ENCODE data around the gene C3orf62. TPM values are rescaled to one million over a fixed set of nuclear protein-coding genes. Genes with fewer than 3 reads are reported as not detected.

Gene C3orf62
- total and polyA plus RNA-seq, 2 of the 4 experiments (the other 2 are of a cell fraction), result 0.90 to 3.1 TPM

DNA sequence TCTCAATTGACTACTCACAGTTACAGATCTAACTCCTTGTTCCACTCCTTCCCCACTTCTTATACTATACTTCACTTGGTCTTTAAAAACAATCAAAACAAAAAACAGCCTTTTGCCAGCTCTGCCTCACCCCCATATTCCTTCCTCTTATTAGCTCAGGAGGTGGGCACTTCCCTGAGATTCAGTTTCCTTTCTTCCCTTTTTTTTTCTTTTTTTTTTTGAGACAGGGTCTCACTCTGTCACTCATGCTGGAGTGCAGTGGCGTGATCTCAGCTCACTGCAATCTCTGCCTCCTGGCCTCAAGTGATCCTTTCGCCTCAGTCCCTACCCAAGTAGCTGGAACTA is 6.9 kb downstream of the C3orf62 start:
- BruUV-seq (replicated peaks), result no TSS peak
- H3K27ac ChIP-seq (ENCODE audit: insufficient read depth, low read length), result no peak overlapping the region
- intact Hi-C loops (cut with micrococcal nuclease), result no loop called here

More for the DNA sequence above, 6.9 kb downstream of the C3orf62 start:
- Histone ChIP-seq H3K27me3 (ENCODE audit: control insufficient read depth, insufficient read depth, low read length) (no peaks in the 10 kb centered on the region), H4K20me1 (ENCODE audit: insufficient read depth, low read length) (no peaks in the 10 kb centered on the region), H3K9me1 (ENCODE audit: insufficient read depth, low read length) (peaks cover 2% of the 10 kb centered on the region), H2BK5ac (ENCODE audit: low read depth, low read length, poor library complexity, severe bottlenecking) (no peak overlapping the region), H3K23ac (ENCODE audit: low read depth, low read length) (no peak overlapping the region), H4K8ac (ENCODE audit: low read depth in 2 of 2, low read length in 2 of 2) (no peak overlapping the region), H4K91ac (ENCODE audit: insufficient read depth, low read depth, low read length) (no peak overlapping the region), H2BK20ac (ENCODE audit: low read depth, low read length) (no peak overlapping the region), H3K36me3 (ENCODE audit: control insufficient read depth, insufficient read depth, low read length) (peaks cover 5% of the 10 kb centered on the region; the same call in 1 of the 2 replicates), H3K9ac (ENCODE audit: low read depth, low read length) (no peak overlapping the region), H2BK120ac (ENCODE audit: low read depth, low read length) (no peak overlapping the region), H3K9me3 (ENCODE audit: control insufficient read depth, insufficient read depth, low read length) (no peaks in the 10 kb centered on the region), H3K4me1 (ENCODE audit: control insufficient read depth, insufficient read depth, low read length) (no peaks in the 10 kb centered on the region; the same call in 1 of the 2 replicates), H3K79me1 (ENCODE audit: low read depth in 1 of 2, low read length in 2 of 2) (no peaks in the 10 kb centered on the region), H2AK5ac (ENCODE audit: low read depth, low read length) (no peak overlapping the region), H2BK15ac (ENCODE audit: low read depth, low read length) (no peak overlapping the region), H3K4ac (ENCODE audit: low read depth, low read length) (no peak overlapping the region), H3K4me2 (ENCODE audit: low read depth, low read length) (no peak overlapping the region), H2AK9ac (replicated peaks; ENCODE audit: low read depth, low read length, poor library complexity) (no peak overlapping the region), H3K56ac (ENCODE audit: extremely low read depth, insufficient read depth, low read length) (no peak overlapping the region), H3K18ac (ENCODE audit: low read depth, low read length) (no peak overlapping the region), H2AFZ (replicated peaks; ENCODE audit: low read length, poor library complexity) (no peak overlapping the region), H4K5ac (ENCODE audit: low read depth, low read length) (no peak overlapping the region), H3K14ac (replicated peaks; ENCODE audit: low read depth, low read length) (no peak overlapping the region), H3K4me3 (ENCODE audit: insufficient read depth, low read depth, low read length) (no peak overlapping the region)
- CTCF ChIA-PET, result no interaction called here
- POLR2A ChIA-PET (ENCODE audit: unreplicated experiment), result no interaction called here
- DNase-seq (no peak), ATAC-seq (ENCODE audit: low read depth) (no peak)
- in situ Hi-C loops (cut with MboI; ENCODE audit: low sequenced_read_pairs) (no loop called here), dilution Hi-C loops (cut with HindIII; ENCODE audit: low sequenced_read_pairs, unreplicated experiment) (no loop called here)
- WGBS, 2 experiments (ENCODE audit: extremely low coverage in 2 of 2, insufficient read length in 1 of 2), result 90% methylated on average over 2 of the region's 2 CpGs; no CpG with 5 or more reads in 1 of the 2 experiments
- TF ChIP-seq FOS (IDR thresholded peaks at IDR 0.05; ENCODE audit: low read depth, low read length), result no peak
- TF ChIP-seq MAZ (IDR thresholded peaks at IDR 0.05; ENCODE audit: borderline replicate concordance, low read depth, low read length), result no peak
- TF ChIP-seq, protein P1, sequence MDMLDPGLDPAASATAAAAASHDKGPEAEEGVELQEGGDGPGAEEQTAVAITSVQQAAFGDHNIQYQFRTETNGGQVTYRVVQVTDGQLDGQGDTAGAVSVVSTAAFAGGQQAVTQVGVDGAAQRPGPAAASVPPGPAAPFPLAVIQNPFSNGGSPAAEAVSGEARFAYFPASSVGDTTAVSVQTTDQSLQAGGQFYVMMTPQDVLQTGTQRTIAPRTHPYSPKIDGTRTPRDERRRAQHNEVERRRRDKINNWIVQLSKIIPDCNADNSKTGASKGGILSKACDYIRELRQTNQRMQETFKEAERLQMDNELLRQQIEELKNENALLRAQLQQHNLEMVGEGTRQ (IDR thresholded peaks at IDR 0.05; ENCODE audit: low read depth, low read length), result no peak
- TF ChIP-seq, protein P2, sequence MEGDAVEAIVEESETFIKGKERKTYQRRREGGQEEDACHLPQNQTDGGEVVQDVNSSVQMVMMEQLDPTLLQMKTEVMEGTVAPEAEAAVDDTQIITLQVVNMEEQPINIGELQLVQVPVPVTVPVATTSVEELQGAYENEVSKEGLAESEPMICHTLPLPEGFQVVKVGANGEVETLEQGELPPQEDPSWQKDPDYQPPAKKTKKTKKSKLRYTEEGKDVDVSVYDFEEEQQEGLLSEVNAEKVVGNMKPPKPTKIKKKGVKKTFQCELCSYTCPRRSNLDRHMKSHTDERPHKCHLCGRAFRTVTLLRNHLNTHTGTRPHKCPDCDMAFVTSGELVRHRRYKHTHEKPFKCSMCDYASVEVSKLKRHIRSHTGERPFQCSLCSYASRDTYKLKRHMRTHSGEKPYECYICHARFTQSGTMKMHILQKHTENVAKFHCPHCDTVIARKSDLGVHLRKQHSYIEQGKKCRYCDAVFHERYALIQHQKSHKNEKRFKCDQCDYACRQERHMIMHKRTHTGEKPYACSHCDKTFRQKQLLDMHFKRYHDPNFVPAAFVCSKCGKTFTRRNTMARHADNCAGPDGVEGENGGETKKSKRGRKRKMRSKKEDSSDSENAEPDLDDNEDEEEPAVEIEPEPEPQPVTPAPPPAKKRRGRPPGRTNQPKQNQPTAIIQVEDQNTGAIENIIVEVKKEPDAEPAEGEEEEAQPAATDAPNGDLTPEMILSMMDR (conservative IDR thresholded peaks at IDR 0.05; ENCODE audit: low read depth, low read length), result no peak
- no peak for TF ChIP-seq CEBPB (IDR thresholded peaks at IDR 0.05; ENCODE audit: low read depth, low read length)
- no peak for TF ChIP-seq NFE2L2 (IDR thresholded peaks at IDR 0.05; ENCODE audit: low read depth, low read length)
- TF ChIP-seq CHD1 (IDR thresholded peaks at IDR 0.05; ENCODE audit: low read depth, low read length), result no peak
- TF ChIP-seq, protein P3, sequence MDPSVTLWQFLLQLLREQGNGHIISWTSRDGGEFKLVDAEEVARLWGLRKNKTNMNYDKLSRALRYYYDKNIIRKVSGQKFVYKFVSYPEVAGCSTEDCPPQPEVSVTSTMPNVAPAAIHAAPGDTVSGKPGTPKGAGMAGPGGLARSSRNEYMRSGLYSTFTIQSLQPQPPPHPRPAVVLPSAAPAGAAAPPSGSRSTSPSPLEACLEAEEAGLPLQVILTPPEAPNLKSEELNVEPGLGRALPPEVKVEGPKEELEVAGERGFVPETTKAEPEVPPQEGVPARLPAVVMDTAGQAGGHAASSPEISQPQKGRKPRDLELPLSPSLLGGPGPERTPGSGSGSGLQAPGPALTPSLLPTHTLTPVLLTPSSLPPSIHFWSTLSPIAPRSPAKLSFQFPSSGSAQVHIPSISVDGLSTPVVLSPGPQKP (IDR thresholded peaks at IDR 0.05; ENCODE audit: borderline replicate concordance, low read depth, low read length), result no peak
- no peak for TF ChIP-seq BHLHE40 (IDR thresholded peaks at IDR 0.05; ENCODE audit: low read depth, low read length)
- no peak for TF ChIP-seq POLR2A (IDR thresholded peaks at IDR 0.05; ENCODE audit: low read depth, low read length)
- no peak for TF ChIP-seq MAFK (IDR thresholded peaks at IDR 0.05; ENCODE audit: low read depth, low read length)
